Transverse colon (tissue), 4 donors: ENCODE data around the gene WDR37. TPM values are rescaled to one million over a fixed set of nuclear protein-coding genes. Genes with fewer than 3 reads are reported as not detected.

ENCODE experiments used
- DNase-seq: peaks from one replicate; pipeline ENCODE4 v3.0.0-alpha.2; 2019
- H3K27ac ChIP-seq, 4 donors: fragments of 200-600 bp; sonication (generic); 2 replicates each; pipeline ENCODE4 v1.5.1; 2016 to 2018; ENCODE audit warnings: inconsistent platforms in 4 of 4
- H3K27me3 ChIP-seq: fragments of 200-600 bp; sonication (generic); 2 replicates; pipeline ENCODE4 v1.5.1; 2017; ENCODE audit warnings: inconsistent platforms
- H3K36me3 ChIP-seq, 4 donors: fragments of 200-600 bp; sonication (generic); 2 replicates each; pipeline ENCODE4 v1.5.1; 2017 to 2019; ENCODE audit warnings: inconsistent platforms in 4 of 4
- H3K4me1 ChIP-seq, 4 donors: fragments of 200-600 bp; sonication (generic); 2 replicates each; pipeline ENCODE4 v1.5.1; 2017 to 2020; ENCODE audit warnings: inconsistent platforms in 4 of 4
- H3K4me3 ChIP-seq, 4 donors: fragments of 200-600 bp; sonication (generic); 1 replicate in 1 of 4; 2 replicates in 3 of 4; pipeline versions ENCODE4 v1.5.1 to v1.6.1; 2017 to 2019; ENCODE audit warnings: inconsistent platforms in 4 of 4
- H3K9me3 ChIP-seq, 2 donors: fragments of 200-600 bp; sonication (generic); 2 replicates each; pipeline ENCODE4 v1.5.1; 2017 to 2019; ENCODE audit warnings: inconsistent platforms in 2 of 2
- EP300 ChIP-seq: sonication (generic); formaldehyde crosslinking; IDR thresholded peaks from one replicate; pipeline ENCODE4 v1.6.1; 2017; ENCODE audit warnings: antibody characterized with exemption, low read depth
- POLR2A ChIP-seq: fragments of 450-650 bp; IDR thresholded peaks from one replicate; pipeline ENCODE4 v1.6.1; 2016; ENCODE audit warnings: antibody characterized with exemption, mild to moderate bottlenecking, moderate library complexity
- POLR2AphosphoS5 ChIP-seq, 3 donors: sonication (generic); formaldehyde crosslinking; IDR thresholded peaks; one replicate each; pipeline ENCODE4 v1.6.1; 2016; ENCODE audit warnings: antibody characterized with exemption in 3 of 3
- WGBS, 2 donors: methylation state at CpG; one replicate each; pipeline ENCODE4 v1.1.5; 2018; ENCODE audit warnings: low coverage in 1 of 2; 5-methylcytosine and 5-hydroxymethylcytosine counted together
- in situ Hi-C, 4 donors: fragments of 200-750 bp; cut with MboI; loops; one replicate each; pipeline versions ENCODE4 v1.15.0 to v1.15.1; 2017; ENCODE audit warnings: low sequenced_read_pairs in 3 of 4, low pct_ligation_motif_present in 1 of 4, low pct_unique_long_range_greater_than_20kb in 1 of 4
- intact Hi-C: fragments of 100-400 bp; cut with DNase I; formaldehyde crosslinking; loops from one replicate; pipeline ENCODE4 v1.15.1; 2023; ENCODE audit warnings: low total_unique reads
- total RNA-seq, 4 donors: library from RNA; depleted of rRNA; stranded (reverse); fragments of >200 nt; gene quantifications; one replicate each; pipeline ENCODE4 v1.1.0, GENCODE V29; 2016
- TF ChIP-seq, protein P1 (sequence below), 5 experiments: fragments of 200-600 bp in 3 of 5; fragments of 450-650 bp in 2 of 5; sonication (generic) in 3 of 5; IDR thresholded peaks; 1 replicate in 2 of 5; 2 replicates in 3 of 5; pipeline ENCODE4 v1.5.1; 2016 to 2017; ENCODE audit warnings: antibody characterized with exemption in 5 of 5, inconsistent platforms in 3 of 5, mild to moderate bottlenecking in 2 of 5, moderate library complexity in 1 of 5

WDR37 gene
- total RNA-seq, 4 donors from 2014 or later: 14.5 to 22.1 (median 19.7) TPM

- Histone ChIP-seq H3K9me3 (no peaks in the 10 kb centered on the region), H3K27ac (no peak overlapping the region), H3K27me3 (no peaks in the 10 kb centered on the region), H3K36me3 (peaks cover 0 to 35% (median 17%) of the 10 kb centered on the region in 4 donors), H3K4me3 (no peak overlapping the region), H3K4me1 (no peaks in the 10 kb centered on the region)
- no peak for DNase-seq
- intact Hi-C loops (no loop called here), in situ Hi-C loops (no loop called here)
- TF ChIP-seq POLR2A: no peak
- TF ChIP-seq, protein P1, sequence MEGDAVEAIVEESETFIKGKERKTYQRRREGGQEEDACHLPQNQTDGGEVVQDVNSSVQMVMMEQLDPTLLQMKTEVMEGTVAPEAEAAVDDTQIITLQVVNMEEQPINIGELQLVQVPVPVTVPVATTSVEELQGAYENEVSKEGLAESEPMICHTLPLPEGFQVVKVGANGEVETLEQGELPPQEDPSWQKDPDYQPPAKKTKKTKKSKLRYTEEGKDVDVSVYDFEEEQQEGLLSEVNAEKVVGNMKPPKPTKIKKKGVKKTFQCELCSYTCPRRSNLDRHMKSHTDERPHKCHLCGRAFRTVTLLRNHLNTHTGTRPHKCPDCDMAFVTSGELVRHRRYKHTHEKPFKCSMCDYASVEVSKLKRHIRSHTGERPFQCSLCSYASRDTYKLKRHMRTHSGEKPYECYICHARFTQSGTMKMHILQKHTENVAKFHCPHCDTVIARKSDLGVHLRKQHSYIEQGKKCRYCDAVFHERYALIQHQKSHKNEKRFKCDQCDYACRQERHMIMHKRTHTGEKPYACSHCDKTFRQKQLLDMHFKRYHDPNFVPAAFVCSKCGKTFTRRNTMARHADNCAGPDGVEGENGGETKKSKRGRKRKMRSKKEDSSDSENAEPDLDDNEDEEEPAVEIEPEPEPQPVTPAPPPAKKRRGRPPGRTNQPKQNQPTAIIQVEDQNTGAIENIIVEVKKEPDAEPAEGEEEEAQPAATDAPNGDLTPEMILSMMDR (IDR thresholded peaks at IDR 0.05): no peak
- no peak for TF ChIP-seq POLR2AphosphoS5 (IDR thresholded peaks at IDR 0.05)
- TF ChIP-seq EP300: no peak
- WGBS, 2 donors: 86 to 87% methylated on average over 9 to 23 of the region's 23 CpGs
Observed at GRCh38 chr10:1100691-1101368, 44.6 kb downstream of the WDR37 start.

GRCh38 chr10:1101946-1102345, 45.8 kb downstream of the WDR37 start:
- 96% methylated on average over 28 to 37 of the region's 37 CpGs for WGBS, 2 donors
- H3K27me3 ChIP-seq: no peaks in the 10 kb centered on the region
- H3K4me3 ChIP-seq: no peak overlapping the region
- no peaks in the 10 kb centered on the region for H3K9me3 ChIP-seq
- intact Hi-C loops: no loop called here
- in situ Hi-C loops: no loop called here
- no peaks in the 10 kb centered on the region for H3K4me1 ChIP-seq
- peaks cover 0 to 32% (median 13%) of the 10 kb centered on the region in 4 donors for H3K36me3 ChIP-seq
- no peak overlapping the region for H3K27ac ChIP-seq
- TF ChIP-seq POLR2AphosphoS5 (IDR thresholded peaks at IDR 0.05): no peak
- no peak for DNase-seq

DNA sequence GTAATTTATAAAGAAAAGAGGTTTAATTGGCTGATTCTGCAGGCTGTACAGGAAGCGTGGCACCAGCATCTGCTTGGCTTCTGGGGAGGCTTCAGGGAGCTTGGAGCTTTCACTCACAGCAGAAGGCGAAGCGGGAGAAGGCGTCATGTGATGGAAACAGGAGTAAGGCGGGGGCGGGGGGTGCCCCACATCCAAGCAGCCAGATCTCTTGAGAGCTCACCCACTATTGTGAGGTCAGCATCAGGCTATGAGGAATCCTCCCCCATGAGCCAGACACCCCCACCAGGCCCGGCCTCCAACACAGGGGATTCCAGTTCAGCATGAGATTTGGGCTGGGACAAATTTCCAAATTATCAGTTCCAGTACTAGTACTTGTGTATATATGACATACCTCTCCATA, 46.2 kb downstream of the WDR37 start:
- Histone ChIP-seq H3K4me3 (no peak overlapping the region), H3K27ac (no peak overlapping the region), H3K36me3 (peaks cover 0 to 29% (median 12%) of the 10 kb centered on the region in 4 donors), H3K4me1 (no peaks in the 10 kb centered on the region), H3K9me3 (no peaks in the 10 kb centered on the region), H3K27me3 (no peaks in the 10 kb centered on the region)
- intact Hi-C loops (no loop called here), in situ Hi-C loops (no loop called here)
- TF ChIP-seq POLR2AphosphoS5 (IDR thresholded peaks at IDR 0.05): no peak
- no peak for DNase-seq
- WGBS, 2 donors: 78 to 87% methylated on average over 3 to 7 of the region's 7 CpGs

- peaks cover 0 to under 1% (median 0%) of the 10 kb centered on the region in 4 donors for H3K4me1 ChIP-seq
- peaks cover 0 to 29% (median 12%) of the 10 kb centered on the region in 4 donors for H3K36me3 ChIP-seq
- H3K27me3 ChIP-seq: no peaks in the 10 kb centered on the region
- no peak for DNase-seq
- no peak overlapping the region for H3K27ac ChIP-seq
- whole genome bisulfite sequencing, 2 donors: 97% methylated on average over 2 of the region's 2 CpGs; no CpG with 5 or more reads in 1 of the 2 donors
- TF ChIP-seq EP300 (no peak), POLR2A (no peak)
- TF ChIP-seq, protein P1 (IDR thresholded peaks at IDR 0.05): no peak
- in situ Hi-C loops: no loop called here
- no peaks in the 10 kb centered on the region for H3K9me3 ChIP-seq
- intact Hi-C loops: no loop called here
- no peak overlapping the region for H3K4me3 ChIP-seq
Observed at GRCh38 chr10:1102831-1103230, 46.6 kb downstream of the WDR37 start.

- Histone ChIP-seq H3K4me3 (no peak overlapping the region), H3K36me3 (peaks cover 0 to 29% (median 12%) of the 10 kb centered on the region in 4 donors), H3K27ac (no peak overlapping the region), H3K9me3 (no peaks in the 10 kb centered on the region), H3K27me3 (no peaks in the 10 kb centered on the region), H3K4me1 (peaks cover 0 to 5% (median 0%) of the 10 kb centered on the region in 4 donors)
- TF ChIP-seq, protein P1 (IDR thresholded peaks at IDR 0.05): no peak
- intact Hi-C loops (no loop called here), in situ Hi-C loops (no loop called here)
- 98 to 100% methylated on average over 2 to 18 of the region's 18 CpGs for WGBS, 2 donors
- DNase-seq: no peak
Observed at GRCh38 chr10:1103551-1103950, 47.4 kb downstream of the WDR37 start.
